ENCODE measurements around the gene NCR2. TPM values are rescaled to one million over a fixed set of nuclear protein-coding genes. Genes with fewer than 3 reads are reported as not detected.

Gene NCR2
- total and polyA plus RNA-seq, 2 of the 13 experiments (the other 11 are each of a cell fraction or from before 2014, with no cell fraction given), result not detected

GRCh38 chr6:41318654-41319565 is 16.5 kb upstream of the NCR2 start (continued):
- TF ChIP-seq MLXIP (CRISPR knock-in tag; IDR thresholded peaks at IDR 0.05; ENCODE audit: borderline replicate concordance), result no peak
- no peak for TF ChIP-seq ZBTB21 (CRISPR knock-in tag; IDR thresholded peaks at IDR 0.05)
- TF ChIP-seq, protein P1, sequence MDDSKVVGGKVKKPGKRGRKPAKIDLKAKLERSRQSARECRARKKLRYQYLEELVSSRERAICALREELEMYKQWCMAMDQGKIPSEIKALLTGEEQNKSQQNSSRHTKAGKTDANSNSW (CRISPR knock-in tag; IDR thresholded peaks at IDR 0.05; ENCODE audit: borderline replicate concordance), result no peak
- TF ChIP-seq, protein P2, sequence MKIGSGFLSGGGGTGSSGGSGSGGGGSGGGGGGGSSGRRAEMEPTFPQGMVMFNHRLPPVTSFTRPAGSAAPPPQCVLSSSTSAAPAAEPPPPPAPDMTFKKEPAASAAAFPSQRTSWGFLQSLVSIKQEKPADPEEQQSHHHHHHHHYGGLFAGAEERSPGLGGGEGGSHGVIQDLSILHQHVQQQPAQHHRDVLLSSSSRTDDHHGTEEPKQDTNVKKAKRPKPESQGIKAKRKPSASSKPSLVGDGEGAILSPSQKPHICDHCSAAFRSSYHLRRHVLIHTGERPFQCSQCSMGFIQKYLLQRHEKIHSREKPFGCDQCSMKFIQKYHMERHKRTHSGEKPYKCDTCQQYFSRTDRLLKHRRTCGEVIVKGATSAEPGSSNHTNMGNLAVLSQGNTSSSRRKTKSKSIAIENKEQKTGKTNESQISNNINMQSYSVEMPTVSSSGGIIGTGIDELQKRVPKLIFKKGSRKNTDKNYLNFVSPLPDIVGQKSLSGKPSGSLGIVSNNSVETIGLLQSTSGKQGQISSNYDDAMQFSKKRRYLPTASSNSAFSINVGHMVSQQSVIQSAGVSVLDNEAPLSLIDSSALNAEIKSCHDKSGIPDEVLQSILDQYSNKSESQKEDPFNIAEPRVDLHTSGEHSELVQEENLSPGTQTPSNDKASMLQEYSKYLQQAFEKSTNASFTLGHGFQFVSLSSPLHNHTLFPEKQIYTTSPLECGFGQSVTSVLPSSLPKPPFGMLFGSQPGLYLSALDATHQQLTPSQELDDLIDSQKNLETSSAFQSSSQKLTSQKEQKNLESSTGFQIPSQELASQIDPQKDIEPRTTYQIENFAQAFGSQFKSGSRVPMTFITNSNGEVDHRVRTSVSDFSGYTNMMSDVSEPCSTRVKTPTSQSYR (CRISPR knock-in tag; IDR thresholded peaks at IDR 0.05; ENCODE audit: borderline replicate concordance), result no peak
- TF ChIP-seq, protein P3, sequence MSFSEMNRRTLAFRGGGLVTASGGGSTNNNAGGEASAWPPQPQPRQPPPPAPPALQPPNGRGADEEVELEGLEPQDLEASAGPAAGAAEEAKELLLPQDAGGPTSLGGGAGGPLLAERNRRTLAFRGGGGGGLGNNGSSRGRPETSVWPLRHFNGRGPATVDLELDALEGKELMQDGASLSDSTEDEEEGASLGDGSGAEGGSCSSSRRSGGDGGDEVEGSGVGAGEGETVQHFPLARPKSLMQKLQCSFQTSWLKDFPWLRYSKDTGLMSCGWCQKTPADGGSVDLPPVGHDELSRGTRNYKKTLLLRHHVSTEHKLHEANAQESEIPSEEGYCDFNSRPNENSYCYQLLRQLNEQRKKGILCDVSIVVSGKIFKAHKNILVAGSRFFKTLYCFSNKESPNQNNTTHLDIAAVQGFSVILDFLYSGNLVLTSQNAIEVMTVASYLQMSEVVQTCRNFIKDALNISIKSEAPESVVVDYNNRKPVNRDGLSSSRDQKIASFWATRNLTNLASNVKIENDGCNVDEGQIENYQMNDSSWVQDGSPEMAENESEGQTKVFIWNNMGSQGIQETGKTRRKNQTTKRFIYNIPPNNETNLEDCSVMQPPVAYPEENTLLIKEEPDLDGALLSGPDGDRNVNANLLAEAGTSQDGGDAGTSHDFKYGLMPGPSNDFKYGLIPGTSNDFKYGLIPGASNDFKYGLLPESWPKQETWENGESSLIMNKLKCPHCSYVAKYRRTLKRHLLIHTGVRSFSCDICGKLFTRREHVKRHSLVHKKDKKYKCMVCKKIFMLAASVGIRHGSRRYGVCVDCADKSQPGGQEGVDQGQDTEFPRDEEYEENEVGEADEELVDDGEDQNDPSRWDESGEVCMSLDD (CRISPR knock-in tag; IDR thresholded peaks at IDR 0.05; ENCODE audit: borderline replicate concordance), result no peak
- TF ChIP-seq ZNF784 (CRISPR knock-in tag; IDR thresholded peaks at IDR 0.05; ENCODE audit: borderline replicate concordance), result no peak
- TF ChIP-seq, protein P4, sequence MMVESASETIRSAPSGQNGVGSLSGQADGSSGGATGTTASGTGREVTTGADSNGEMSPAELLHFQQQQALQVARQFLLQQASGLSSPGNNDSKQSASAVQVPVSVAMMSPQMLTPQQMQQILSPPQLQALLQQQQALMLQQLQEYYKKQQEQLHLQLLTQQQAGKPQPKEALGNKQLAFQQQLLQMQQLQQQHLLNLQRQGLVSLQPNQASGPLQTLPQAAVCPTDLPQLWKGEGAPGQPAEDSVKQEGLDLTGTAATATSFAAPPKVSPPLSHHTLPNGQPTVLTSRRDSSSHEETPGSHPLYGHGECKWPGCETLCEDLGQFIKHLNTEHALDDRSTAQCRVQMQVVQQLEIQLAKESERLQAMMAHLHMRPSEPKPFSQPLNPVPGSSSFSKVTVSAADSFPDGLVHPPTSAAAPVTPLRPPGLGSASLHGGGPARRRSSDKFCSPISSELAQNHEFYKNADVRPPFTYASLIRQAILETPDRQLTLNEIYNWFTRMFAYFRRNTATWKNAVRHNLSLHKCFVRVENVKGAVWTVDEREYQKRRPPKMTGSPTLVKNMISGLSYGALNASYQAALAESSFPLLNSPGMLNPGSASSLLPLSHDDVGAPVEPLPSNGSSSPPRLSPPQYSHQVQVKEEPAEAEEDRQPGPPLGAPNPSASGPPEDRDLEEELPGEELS (CRISPR knock-in tag; IDR thresholded peaks at IDR 0.05), result 0 out of 2 replicates have a peak, but pooled peaks have one; percentile 34
- TF ChIP-seq TP53 (CRISPR knock-in tag; conservative IDR thresholded peaks at IDR 0.05), result no peak
- TF ChIP-seq ZNF337 (CRISPR knock-in tag; IDR thresholded peaks at IDR 0.05; ENCODE audit: borderline replicate concordance, low read depth), result no peak
- no peak for TF ChIP-seq ZNF749 (CRISPR knock-in tag; IDR thresholded peaks at IDR 0.05; ENCODE audit: borderline replicate concordance)
- TF ChIP-seq ZNF121 (CRISPR knock-in tag; IDR thresholded peaks at IDR 0.05), result no peak
- TF ChIP-seq CSRNP1 (CRISPR knock-in tag; IDR thresholded peaks at IDR 0.05), result no peak

Data from HepG2 (cell line).